Activated naive CD4-positive, alpha-beta T cell treated with anti-CD3 and anti-CD28 coated beads, Interleukin-2, amount 50 U/mL, for 72 hours (primary cell): ENCODE results near the gene HTR3D. TPM values are rescaled to one million over a fixed set of nuclear protein-coding genes. Genes with fewer than 3 reads are reported as not detected.
A peak's percentile ranks its signal among the peaks of the same experiment; 100 is the strongest.
"Not testable (repeated sequence)": the region's sequence is repeated elsewhere in the genome, so short reads cannot be mapped to it uniquely, and the experiment has no call there.

Experiments
- ATAC-seq, 2 donors: fragments of 150-1000 bp; cut with Tn5 transposase; 2 replicates each; pipeline ENCODE4 v1.10.0; 2021; ENCODE audit warnings: mild to moderate bottlenecking in 2 of 2, moderate library complexity in 2 of 2
- DNase-seq, 2 donors: peaks; one replicate each; pipeline ENCODE4 v3.0.0; 2021 to 2022; ENCODE audit warnings: low spot score in 2 of 2
- H3K27ac Mint-ChIP-seq, 2 donors: one replicate each; pipeline ENCODE4 v1.8.0; 2022; ENCODE audit warnings: mild to moderate bottlenecking in 2 of 2, mixed read lengths in 2 of 2
- H3K36me3 Mint-ChIP-seq, 2 donors: one replicate each; pipeline ENCODE4 v1.8.0; 2022; ENCODE audit warnings: mixed read lengths in 2 of 2
- H3K9me3 Mint-ChIP-seq, 2 donors: one replicate each; pipeline ENCODE4 v1.8.0; 2022; ENCODE audit warnings: mixed read lengths in 2 of 2
- total RNA-seq, 2 donors: library from RNA; stranded (reverse); gene quantifications; one replicate each; pipeline ENCODE4 v1.2.3, GENCODE V29; 2022

The HTR3D gene
- total RNA-seq, 2 donors from 2014 or later: not detected

GRCh38 chr3:184040010-184040409, 8.5 kb downstream of the HTR3D start:
- H3K36me3 Mint-ChIP-seq: no peaks in the 10 kb centered on the region
- no peak overlapping the region for H3K27ac Mint-ChIP-seq
- DNase-seq: no peak
- no peak for ATAC-seq
- H3K9me3 Mint-ChIP-seq: no peaks in the 10 kb centered on the region

GRCh38 chr3:184042617-184043016, 11.1 kb downstream of the HTR3D start:
- Mint-ChIP-seq H3K36me3 (no peaks in the 10 kb centered on the region), H3K9me3 (no peaks in the 10 kb centered on the region), H3K27ac (no peak overlapping the region)
- ATAC-seq (no peak), DNase-seq (no peak)

- no peaks in the 10 kb centered on the region for H3K36me3 Mint-ChIP-seq
- H3K9me3 Mint-ChIP-seq: no peaks in the 10 kb centered on the region
- H3K27ac Mint-ChIP-seq: no peak overlapping the region
- no peak for ATAC-seq
- no peak for DNase-seq
Measured at GRCh38 chr3:184045995-184046394, 14.5 kb downstream of the HTR3D start.

- Mint-ChIP-seq H3K36me3 (no peaks in the 10 kb centered on the region), H3K27ac (no peak overlapping the region), H3K9me3 (no peaks in the 10 kb centered on the region)
- DNase-seq (no peak), ATAC-seq (no peak)
Measured at GRCh38 chr3:184050217-184050847, 18.8 kb downstream of the HTR3D start.

- DNase-seq (no peak), ATAC-seq (no peak)
- H3K9me3 Mint-ChIP-seq: no peaks in the 10 kb centered on the region
- H3K27ac Mint-ChIP-seq: no peak within 1 kb of the TSS
- H3K36me3 Mint-ChIP-seq: no peaks in the 10 kb centered on the region
Measured at GRCh38 chr3:184052767-184053166, 21.2 kb downstream of the HTR3D start, which contains the start of gene HTR3C. TSS of gene HTR3C (plus strand) at chr3:184053047. CDS start at chr3:184053081, 34 bp downstream.

GRCh38 chr3:184058029-184058428, 26.5 kb downstream of the HTR3D start:
- Mint-ChIP-seq H3K9me3 (no peaks in the 10 kb centered on the region), H3K27ac (no peak overlapping the region), H3K36me3 (no peaks in the 10 kb centered on the region)
- DNase-seq: no peak
- ATAC-seq: no peak

- no peak for ATAC-seq
- Mint-ChIP-seq H3K9me3 (no peaks in the 10 kb centered on the region), H3K36me3 (no peaks in the 10 kb centered on the region), H3K27ac (peak overlapping the region; percentile 4 to 11)
- no peak for DNase-seq
Measured at GRCh38 chr3:184059424-184059823, 27.9 kb downstream of the HTR3D start.

- ATAC-seq: no peak
- H3K27ac Mint-ChIP-seq: no peak overlapping the region
- no peak for DNase-seq
- H3K36me3 Mint-ChIP-seq: no peaks in the 10 kb centered on the region
- no peaks in the 10 kb centered on the region for H3K9me3 Mint-ChIP-seq
Measured at GRCh38 chr3:184062637-184063036, 31.1 kb downstream of the HTR3D start.

GRCh38 chr3:184066211-184066610, 34.7 kb downstream of the HTR3D start:
- ATAC-seq: no peak
- DNase-seq: no peak
- Mint-ChIP-seq H3K9me3 (peaks cover 5 to 8% of the 10 kb centered on the region in 2 donors), H3K36me3 (peaks cover 5 to 7% of the 10 kb centered on the region in 2 donors), H3K27ac (no peak overlapping the region)

- no peak overlapping the region for H3K27ac Mint-ChIP-seq
- no peak for ATAC-seq
- peaks cover 5 to 8% of the 10 kb centered on the region in 2 donors for H3K9me3 Mint-ChIP-seq
- peaks cover 6 to 7% of the 10 kb centered on the region in 2 donors for H3K36me3 Mint-ChIP-seq
- no peak for DNase-seq
Measured at GRCh38 chr3:184067573-184068055, 36.1 kb downstream of the HTR3D start.

- no peak overlapping the region for H3K27ac Mint-ChIP-seq
- ATAC-seq (no peak), DNase-seq (no peak)
- H3K36me3 Mint-ChIP-seq: peaks cover 6 to 7% of the 10 kb centered on the region in 2 donors
- peaks cover 5 to 8% of the 10 kb centered on the region in 2 donors for H3K9me3 Mint-ChIP-seq
Measured at GRCh38 chr3:184068344-184068743, 36.8 kb downstream of the HTR3D start.

- H3K9me3 Mint-ChIP-seq, ATAC-seq, H3K27ac Mint-ChIP-seq, H3K36me3 Mint-ChIP-seq, DNase-seq: not testable (repeated sequence)
Measured at GRCh38 chr3:184071142-184071541, 39.6 kb downstream of the HTR3D start.

GRCh38 chr3:184073621-184074020, 42.1 kb downstream of the HTR3D start:
- DNase-seq (no peak), ATAC-seq (no peak)
- Mint-ChIP-seq H3K27ac (no peak overlapping the region), H3K9me3 (peaks cover 5 to 8% of the 10 kb centered on the region in 2 donors), H3K36me3 (peaks cover 6 to 7% of the 10 kb centered on the region in 2 donors)

- Mint-ChIP-seq H3K36me3 (peaks cover 3 to 4% of the 10 kb centered on the region in 2 donors), H3K27ac (no peak overlapping the region), H3K9me3 (peaks cover 2 to 3% of the 10 kb centered on the region in 2 donors)
- DNase-seq (no peak), ATAC-seq (no peak)
Measured at GRCh38 chr3:184075901-184076300, 44.4 kb downstream of the HTR3D start.

GRCh38 chr3:184077881-184078280, 46.3 kb downstream of the HTR3D start:
- no peaks in the 10 kb centered on the region for H3K36me3 Mint-ChIP-seq
- no peak for ATAC-seq
- H3K27ac Mint-ChIP-seq: no peak overlapping the region
- DNase-seq: no peak
- no peaks in the 10 kb centered on the region for H3K9me3 Mint-ChIP-seq

GRCh38 chr3:184078851-184079250, 47.3 kb downstream of the HTR3D start:
- Mint-ChIP-seq H3K36me3 (no peaks in the 10 kb centered on the region), H3K9me3 (no peaks in the 10 kb centered on the region), H3K27ac (no peak overlapping the region)
- no peak for DNase-seq
- ATAC-seq: no peak

GRCh38 chr3:184081116-184081830, 49.7 kb downstream of the HTR3D start:
- Mint-ChIP-seq H3K36me3 (peaks cover 7 to 13% of the 10 kb centered on the region in 2 donors), H3K9me3 (peaks cover 4 to 12% of the 10 kb centered on the region in 2 donors), H3K27ac (no peak overlapping the region)
- ATAC-seq (no peak), DNase-seq (no peak)

- H3K27ac Mint-ChIP-seq: no peak overlapping the region
- no peak for ATAC-seq
- no peak for DNase-seq
- H3K9me3 Mint-ChIP-seq: peaks cover 4 to 12% of the 10 kb centered on the region in 2 donors
- H3K36me3 Mint-ChIP-seq: peaks cover 7 to 13% of the 10 kb centered on the region in 2 donors
Measured at GRCh38 chr3:184082034-184082433, 50.5 kb downstream of the HTR3D start.
